Chondrocyte (in vitro differentiated cells): Measurements from ENCODE around the gene TEAD1. TPM values are rescaled to one million over a fixed set of nuclear protein-coding genes. Genes with fewer than 3 reads are reported as not detected.

ENCODE experiments used
- DNase-seq: peaks from one replicate; pipeline ENCODE4 v3.0.0; 2021; ENCODE audit warnings: mixed read lengths, low spot score
- H3K27ac Mint-ChIP-seq: one replicate; pipeline ENCODE4 v1.8.0; 2021; ENCODE audit warnings: mild to moderate bottlenecking, moderate library complexity, mixed read lengths; ENCODE audit not compliant: unreplicated experiment
- H3K27me3 Mint-ChIP-seq: 2 replicates; pipeline ENCODE4 v1.8.0; 2021; ENCODE audit warnings: low read depth, mixed read lengths
- H3K36me3 Mint-ChIP-seq: 2 replicates; pipeline ENCODE4 v1.8.0; 2021; ENCODE audit warnings: low read depth, mixed read lengths
- H3K4me1 Mint-ChIP-seq: 2 replicates; pipeline ENCODE4 v1.8.0; 2021; ENCODE audit warnings: low read depth, mild to moderate bottlenecking, mixed read lengths
- H3K4me3 Mint-ChIP-seq: one replicate; pipeline ENCODE4 v1.8.0; 2021; ENCODE audit warnings: mild to moderate bottlenecking, moderate library complexity, mixed read lengths; ENCODE audit not compliant: unreplicated experiment
- H3K9me3 Mint-ChIP-seq: 2 replicates; pipeline ENCODE4 v1.8.0; 2021; ENCODE audit warnings: low read depth, mixed read lengths
- CTCF ChIP-seq: fragments of 200-600 bp; sonication (generic); IDR thresholded peaks from 2 replicates; pipeline ENCODE4 v1.5.0; 2021; ENCODE audit warnings: antibody characterized with exemption, mild to moderate bottlenecking, moderate library complexity
- total RNA-seq: library from RNA; stranded (reverse); gene quantifications from 3 replicates; pipeline ENCODE4 v1.2.1, GENCODE V29; 2021

Gene TEAD1
- total RNA-seq, 1 donor from 2014 or later, result 137 TPM

- Mint-ChIP-seq H3K27ac (no peak overlapping the region), H3K9me3 (no peaks in the 10 kb centered on the region), H3K4me3 (no peak overlapping the region), H3K4me1 (peaks cover 66% of the 10 kb centered on the region), H3K36me3 (peaks cover 3% of the 10 kb centered on the region), H3K27me3 (no peaks in the 10 kb centered on the region)
- TF ChIP-seq CTCF, result no peak
- DNase-seq, result no peak
Observed at GRCh38 chr11:12705874-12706273, 31.7 kb downstream of the TEAD1 start.

GRCh38 chr11:12706545-12707499 is 32.6 kb downstream of the TEAD1 start:
- Mint-ChIP-seq H3K4me1 (peaks cover 59% of the 10 kb centered on the region), H3K4me3 (no peak overlapping the region), H3K27ac (peak overlapping the region; percentile 66), H3K9me3 (no peaks in the 10 kb centered on the region), H3K36me3 (peaks cover 5% of the 10 kb centered on the region), H3K27me3 (no peaks in the 10 kb centered on the region)
- no peak for DNase-seq
- TF ChIP-seq CTCF, result no peak

GRCh38 chr11:12707500-12707880 is 33.3 kb downstream of the TEAD1 start:
- H3K27ac Mint-ChIP-seq, result no peak overlapping the region
- H3K36me3 Mint-ChIP-seq, result peaks cover 5% of the 10 kb centered on the region
- DNase-seq, result no peak
- H3K4me1 Mint-ChIP-seq, result peaks cover 59% of the 10 kb centered on the region
- TF ChIP-seq CTCF, result no peak
- no peaks in the 10 kb centered on the region for H3K27me3 Mint-ChIP-seq
- no peaks in the 10 kb centered on the region for H3K9me3 Mint-ChIP-seq
- no peak overlapping the region for H3K4me3 Mint-ChIP-seq

- H3K4me3 Mint-ChIP-seq, result no peak overlapping the region
- no peak for TF ChIP-seq CTCF
- no peak for DNase-seq
- H3K27ac Mint-ChIP-seq, result no peak overlapping the region
- no peaks in the 10 kb centered on the region for H3K9me3 Mint-ChIP-seq
- H3K27me3 Mint-ChIP-seq, result no peaks in the 10 kb centered on the region
- H3K4me1 Mint-ChIP-seq, result peaks cover 41% of the 10 kb centered on the region
- peaks cover 5% of the 10 kb centered on the region for H3K36me3 Mint-ChIP-seq
Observed at GRCh38 chr11:12711496-12711895, 37.3 kb downstream of the TEAD1 start.

GRCh38 chr11:12712132-12712531 is 37.9 kb downstream of the TEAD1 start:
- H3K4me1 Mint-ChIP-seq, result peaks cover 45% of the 10 kb centered on the region
- H3K27me3 Mint-ChIP-seq, result no peaks in the 10 kb centered on the region
- DNase-seq, result no peak
- H3K9me3 Mint-ChIP-seq, result no peaks in the 10 kb centered on the region
- peaks cover 5% of the 10 kb centered on the region for H3K36me3 Mint-ChIP-seq
- no peak overlapping the region for H3K27ac Mint-ChIP-seq
- no peak overlapping the region for H3K4me3 Mint-ChIP-seq
- no peak for TF ChIP-seq CTCF
